Stimulated activated CD4-positive, alpha-beta T cell treated with anti-CD3 and anti-CD28 coated beads, Interleukin-12 subunit alpha, Interleukin-12 subunit beta, amount 100 ng/mL, for 24 hours (primary cell): ENCODE measurements around the gene ITPR2.
A peak's percentile ranks its signal among the peaks of the same experiment; 100 is the strongest.
"Not testable (repeated sequence)": the region's sequence is repeated elsewhere in the genome, so short reads cannot be mapped to it uniquely, and the experiment has no call there.

ENCODE experiments used
- DNase-seq, 2 experiments: peaks; one replicate each; pipeline ENCODE4 v3.0.0-alpha.2; 2020; ENCODE audit warnings: low read depth in 2 of 2

Gene ITPR2

DNA sequence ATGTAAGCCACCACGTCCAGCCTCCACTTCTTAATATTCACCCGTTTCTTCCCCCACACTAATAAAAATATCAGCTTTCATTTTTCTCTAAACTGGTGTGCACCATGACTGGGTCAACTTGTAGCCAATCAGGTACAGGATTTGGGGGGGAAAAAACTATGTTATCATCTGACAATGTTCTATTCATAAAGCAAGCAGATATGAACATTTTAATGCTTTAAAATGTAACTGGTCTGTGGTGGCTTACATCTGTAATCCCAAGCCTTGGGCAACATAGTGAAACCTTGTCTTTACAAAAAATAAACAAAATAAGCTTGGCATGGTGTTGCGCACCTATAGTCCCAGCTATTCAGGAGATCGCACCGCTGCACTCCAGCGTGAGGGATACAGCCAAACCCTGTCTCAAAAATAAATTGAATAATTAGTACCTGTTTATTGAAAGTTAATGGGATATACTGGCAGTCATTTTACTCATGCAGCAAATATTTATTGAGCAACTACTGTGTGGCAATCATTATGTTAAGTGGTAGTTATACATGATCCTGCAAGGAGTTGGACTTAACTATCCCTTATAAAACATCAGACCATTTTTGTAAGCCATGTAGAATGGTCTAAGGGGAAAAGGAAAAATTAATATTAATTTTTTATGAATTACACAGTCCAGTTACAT is 15.3 kb upstream of the ITPR2 start:
- no peak for DNase-seq

DNA sequence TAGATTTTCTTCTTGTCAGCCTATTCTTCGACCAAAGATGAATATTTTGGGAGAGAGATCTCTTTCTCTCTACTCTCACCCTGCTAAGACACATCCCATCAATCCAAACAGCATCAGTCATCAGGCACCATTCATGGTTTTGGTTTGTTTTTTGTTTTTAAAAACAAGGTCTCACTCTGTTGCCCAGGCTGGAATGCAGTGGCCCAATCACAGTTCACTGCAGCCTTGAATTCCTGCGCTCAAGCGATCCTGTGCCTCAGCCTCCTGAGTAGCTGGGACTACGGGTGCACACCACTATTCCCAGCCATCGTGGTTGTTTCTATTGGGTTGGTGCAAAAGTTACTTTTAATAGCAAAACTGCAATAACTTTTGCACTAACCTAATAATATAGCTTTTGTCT is 14.4 kb upstream of the ITPR2 start:
- DNase-seq: no peak

DNA sequence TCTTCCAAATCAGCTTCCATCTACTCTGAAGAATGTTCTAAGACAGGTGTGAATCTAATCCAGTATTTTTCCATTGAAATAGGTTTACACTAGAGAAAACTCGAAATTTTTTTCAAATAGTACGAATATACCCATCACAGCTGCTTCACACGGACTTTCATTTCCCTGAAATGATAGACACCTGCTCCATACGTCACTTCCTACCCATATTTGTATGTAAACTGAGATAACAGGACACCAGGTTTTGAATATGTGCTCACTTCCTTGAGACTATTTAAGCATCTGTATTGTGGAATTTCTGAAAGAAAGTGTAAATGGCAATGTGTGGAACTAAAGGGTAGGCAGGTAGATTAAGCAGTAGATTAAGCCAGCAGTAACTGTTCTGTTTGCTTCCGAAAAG is 13.4 kb upstream of the ITPR2 start:
- no peak for DNase-seq

DNA sequence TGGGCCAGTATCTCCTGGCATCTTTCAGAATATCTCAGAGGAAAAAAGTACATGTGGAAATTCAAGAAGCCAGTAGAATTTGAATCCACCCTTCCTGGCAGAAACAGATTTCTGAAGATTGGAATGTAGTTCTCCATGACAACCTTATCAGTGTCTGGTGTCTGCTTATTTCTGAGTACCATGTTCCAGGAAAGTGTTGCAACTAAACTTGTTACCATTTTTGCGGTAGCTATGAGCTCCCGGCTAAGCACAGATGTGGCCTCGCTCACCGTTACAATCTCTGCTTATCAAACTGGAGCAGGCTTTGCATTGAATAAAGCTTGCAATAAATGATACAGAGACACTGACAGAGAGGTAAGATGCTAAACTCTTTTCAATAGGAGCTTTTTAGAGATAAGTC is 13.0 kb upstream of the ITPR2 start:
- no peak for DNase-seq

DNA sequence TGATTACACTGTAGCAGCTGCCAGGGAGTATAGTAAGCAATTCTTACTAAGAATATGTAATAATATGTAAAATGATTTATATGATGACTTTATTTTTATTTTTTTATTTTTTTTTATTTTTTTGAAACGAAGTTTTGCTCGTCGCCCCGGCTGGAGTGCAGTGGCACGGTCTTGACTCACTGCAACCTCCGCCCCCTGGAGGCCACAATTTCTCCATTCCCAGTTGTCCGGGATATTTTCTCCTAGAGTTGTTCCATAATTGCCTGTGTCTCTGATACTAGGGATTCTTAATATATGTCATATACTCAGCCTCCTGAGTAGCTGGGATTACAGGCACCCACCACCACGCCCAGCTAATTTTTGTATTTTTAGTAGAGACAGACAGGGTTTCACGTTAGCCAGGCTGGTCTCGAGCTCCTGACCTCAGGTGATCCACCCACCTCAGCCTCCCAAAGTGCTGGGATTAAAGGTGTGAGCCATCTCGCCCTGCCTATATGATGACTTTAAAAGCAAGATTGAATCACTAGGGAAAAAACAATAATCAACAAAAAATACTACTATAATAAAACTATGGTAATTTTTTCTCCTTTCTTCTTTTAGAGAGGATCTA is 12.2 kb upstream of the ITPR2 start:
- DNase-seq: no peak

DNA sequence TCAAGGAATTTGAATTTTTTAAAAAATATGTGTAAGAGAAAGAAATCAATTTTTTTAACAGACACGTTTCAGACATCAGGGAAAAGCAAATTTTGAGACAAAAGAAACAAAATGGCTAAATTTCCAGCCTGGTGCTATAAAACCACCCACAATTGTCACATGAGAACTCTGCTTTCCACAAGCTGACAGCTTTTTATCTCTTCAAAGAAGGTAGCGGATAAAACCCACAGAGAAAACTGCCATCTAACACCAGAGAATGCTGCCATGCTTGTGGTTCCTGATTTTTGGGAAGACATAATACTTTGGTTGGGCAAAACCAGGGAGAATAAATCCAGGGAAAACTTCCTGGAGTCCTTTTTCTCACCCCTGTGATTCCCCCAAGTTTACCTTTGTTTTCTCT is 10.3 kb upstream of the ITPR2 start:
- no peak for DNase-seq

DNA sequence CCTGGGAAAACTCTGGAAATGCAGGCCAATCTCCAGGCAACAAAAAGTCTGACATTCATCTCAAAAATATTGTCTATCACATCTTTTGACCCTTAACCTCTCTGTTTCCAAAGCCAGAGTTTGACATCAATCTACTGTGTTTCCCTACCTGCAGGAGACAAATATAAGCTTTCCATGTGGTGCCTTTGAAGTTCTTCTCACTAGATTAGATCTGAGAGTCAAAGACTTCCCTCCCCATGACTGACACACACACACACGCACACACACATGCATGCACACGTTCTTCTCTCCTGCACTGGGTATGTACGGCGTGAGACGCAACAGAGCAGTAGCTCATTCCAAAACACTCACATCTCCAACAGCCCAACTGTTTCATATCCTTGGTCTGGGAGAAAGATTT is 8.1 kb upstream of the ITPR2 start:
- no peak for DNase-seq

DNA sequence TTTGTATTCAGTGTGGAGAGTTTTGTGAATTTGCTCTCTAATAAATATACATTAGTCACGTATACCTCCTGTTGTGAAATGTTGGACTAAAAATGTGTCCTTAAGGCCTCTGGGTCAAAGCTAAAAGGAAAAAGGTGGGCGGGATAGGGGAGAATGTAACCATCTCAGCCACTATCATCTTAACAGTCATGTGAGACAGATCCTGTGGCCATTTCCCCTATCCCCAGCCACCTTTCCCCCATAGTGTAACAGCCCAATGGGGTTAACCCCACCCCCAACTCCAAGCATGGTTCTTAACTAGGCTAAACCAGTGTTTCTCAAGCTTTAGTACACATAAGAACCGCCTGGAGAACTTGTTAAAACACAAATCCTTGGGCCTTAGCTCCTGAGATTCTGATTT is 6.5 kb upstream of the ITPR2 start:
- DNase-seq: no peak

DNA sequence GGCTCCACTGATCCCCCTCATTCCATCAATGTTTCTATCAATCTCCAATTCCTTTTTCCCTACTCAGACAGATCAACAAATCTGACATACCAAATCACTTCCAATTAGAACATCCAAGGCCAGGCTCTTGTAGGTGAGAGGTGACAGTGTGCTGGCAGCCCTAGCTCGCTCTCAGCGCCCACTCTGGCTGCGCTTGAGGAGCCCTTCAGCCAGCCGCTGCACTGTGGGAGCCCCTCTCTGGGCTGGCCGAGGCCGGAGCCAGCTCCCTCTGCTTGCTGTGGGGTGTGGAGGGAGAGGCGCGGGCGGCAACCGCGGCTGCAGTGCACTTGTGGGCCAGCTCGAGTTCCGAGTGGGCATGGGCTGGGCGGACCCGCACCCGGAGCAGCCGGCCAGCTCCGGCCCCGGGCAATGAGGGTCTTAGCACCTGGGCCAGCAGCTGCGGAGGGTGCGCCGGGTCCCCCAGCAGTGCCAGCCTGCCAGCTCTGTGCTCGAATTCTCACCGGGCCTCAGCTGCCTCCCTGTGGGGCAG is 6.0 kb upstream of the ITPR2 start:
- no peak for DNase-seq

DNA sequence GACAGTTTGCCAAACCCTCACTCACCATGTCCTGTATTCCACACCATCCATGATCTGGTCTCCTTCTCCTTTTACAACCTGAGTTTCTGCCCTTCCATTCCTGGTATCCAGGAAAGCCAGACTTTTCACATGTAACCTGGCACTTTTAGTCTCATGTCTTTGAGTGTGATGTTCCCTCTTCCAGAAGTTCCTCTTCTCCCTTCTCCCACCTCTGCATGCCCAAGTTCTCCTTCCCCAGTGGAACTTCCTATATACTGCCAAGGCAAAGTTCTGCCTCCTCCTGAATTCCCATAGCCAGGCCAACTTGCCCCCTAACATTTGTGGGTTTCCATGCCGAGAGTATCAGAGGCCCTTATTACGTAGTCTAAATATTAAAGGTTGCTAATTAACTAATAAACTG is 3.2 kb upstream of the ITPR2 start:
- DNase-seq: no peak

DNA sequence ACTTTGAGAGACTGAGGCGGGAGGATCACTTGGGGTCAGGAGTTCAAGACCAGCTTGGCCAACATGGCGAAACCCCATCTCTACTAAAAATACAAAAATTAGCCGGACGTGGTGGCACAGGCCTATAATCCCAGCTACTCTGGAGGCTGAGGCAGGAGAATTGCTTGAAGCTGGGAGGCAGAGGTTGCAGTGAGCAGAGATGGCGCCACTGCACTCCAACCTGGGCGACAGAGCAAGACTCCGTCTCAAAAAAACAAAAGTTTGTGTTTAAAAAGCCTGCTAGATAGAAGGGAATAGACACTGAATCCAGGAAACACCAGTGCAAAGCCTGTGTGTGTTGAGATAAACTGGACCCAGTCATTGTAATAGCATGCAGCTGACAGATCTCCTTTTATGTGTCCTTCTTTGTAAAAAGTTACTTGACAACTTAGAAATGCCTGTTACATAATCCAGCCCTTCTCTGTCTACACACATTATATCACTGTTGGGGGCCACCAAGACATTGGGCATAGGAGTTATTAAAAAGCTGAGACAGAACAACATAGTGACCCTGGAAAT is 1.6 kb upstream of the ITPR2 start:
- DNase-seq: not testable (repeated sequence)

DNA sequence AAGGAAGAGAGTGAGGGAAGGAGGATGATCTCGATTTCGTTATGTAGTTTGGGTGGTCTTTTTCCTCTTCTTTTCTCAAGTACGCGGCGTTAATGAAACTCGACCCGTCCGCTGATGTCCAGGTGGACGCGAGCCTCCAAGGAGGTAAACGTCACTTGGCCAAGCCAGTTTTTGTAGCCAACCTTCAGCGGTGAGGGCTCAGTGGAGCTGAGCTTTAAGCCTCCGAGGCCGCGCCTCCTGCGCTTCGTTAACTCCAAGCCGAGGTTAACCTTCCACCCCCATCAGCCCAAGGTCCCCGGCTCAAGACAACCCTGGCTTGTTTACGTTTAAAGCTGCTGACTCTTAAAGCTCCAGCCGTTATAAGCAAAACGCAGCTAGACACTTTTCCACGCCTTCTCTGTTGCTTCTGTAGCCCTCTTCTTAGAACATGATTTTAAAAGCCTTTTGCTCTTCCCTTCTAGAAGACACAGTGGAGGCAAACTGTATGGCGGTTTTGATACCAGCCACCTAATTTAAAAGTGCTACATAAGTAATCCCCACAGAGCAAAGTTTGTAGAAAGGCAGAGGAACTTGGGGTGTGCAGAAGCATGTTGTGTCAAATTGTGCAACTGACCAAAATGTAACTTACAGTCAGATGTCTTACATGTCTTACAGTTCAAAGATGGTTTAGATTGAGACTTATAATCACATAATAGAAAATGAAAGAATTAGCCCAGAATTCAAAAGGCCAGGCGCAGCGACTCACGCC is 923 bp upstream of the ITPR2 start:
- DNase-seq: no peak

DNA sequence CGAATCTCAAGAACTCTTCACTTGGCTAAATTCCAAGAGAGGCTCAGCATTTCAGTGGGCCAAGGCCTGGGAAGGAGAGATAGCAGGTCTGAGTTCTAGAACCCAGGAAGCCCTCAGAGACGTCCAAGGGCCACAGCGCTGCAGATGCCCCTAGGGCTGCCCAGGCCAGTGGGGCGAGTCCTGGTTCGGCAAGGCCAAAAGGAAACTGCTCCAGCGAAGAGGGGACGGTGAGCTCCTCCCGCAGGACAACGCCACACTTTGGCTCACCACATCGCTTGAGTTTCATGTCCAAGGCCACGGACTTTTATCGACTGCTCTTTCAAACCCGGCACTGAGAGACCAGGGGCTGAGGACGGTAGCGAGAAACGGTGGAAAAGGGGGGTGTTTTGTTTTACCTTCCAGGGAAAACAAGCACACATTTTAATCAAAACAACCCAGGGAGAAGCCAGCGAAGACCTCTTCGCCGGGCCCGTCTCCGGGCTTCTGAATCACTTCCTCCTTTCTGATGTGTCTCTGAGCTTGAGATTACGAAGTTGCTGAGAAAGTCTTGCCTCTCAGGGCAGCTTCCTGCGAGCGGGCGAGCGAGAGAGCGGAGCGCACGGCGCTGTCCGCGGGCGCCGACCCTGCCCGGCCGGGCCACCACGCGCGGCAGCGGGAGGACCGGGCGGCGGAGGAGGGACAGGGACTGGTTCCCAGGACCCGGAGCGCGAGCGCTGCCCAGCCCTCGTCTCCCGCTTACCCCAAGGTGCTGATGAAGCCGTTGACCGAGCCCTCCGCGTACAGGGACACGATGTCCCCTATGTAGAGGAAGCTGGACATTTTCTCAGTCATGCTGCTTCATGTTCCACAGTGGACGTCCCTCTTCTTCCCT is 808 bp downstream of the ITPR2 start:
- peak; percentile 37 to 45 for DNase-seq

DNA sequence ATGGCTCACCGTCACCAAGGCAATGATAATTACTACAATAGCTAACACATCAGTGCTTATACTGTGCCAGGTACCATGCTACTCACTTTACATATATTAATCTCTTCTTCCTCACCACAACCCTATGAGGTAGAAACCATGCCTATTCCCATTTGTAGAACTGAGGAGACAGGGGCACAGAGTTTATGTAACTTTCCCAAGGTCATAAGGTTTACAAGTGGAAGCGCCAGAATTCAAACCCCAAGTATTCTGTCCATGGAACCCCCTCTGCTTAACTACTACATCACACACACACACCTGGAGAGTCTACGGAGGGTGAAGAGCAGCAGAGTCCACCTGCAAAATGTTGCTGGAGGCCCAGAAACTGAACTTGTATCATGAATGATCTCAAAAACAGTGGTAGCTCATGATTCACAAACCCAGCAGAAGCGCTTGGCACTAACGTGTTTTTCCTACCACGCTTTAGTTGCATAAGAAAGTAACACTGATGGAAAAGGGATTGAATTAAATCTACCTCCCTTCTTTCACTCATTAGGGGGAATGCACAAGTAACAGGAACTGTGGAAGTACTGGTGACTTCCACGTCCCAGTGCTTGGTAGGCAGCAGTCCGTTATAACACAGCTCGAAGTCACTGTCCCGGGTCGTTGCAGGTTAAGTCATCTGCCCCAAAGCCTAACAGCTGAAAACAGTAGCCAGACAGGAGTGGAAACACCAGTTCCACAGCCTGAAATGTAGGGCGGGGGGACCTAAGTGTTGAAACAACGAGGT is 2.0 kb downstream of the ITPR2 start:
- no peak for DNase-seq

DNA sequence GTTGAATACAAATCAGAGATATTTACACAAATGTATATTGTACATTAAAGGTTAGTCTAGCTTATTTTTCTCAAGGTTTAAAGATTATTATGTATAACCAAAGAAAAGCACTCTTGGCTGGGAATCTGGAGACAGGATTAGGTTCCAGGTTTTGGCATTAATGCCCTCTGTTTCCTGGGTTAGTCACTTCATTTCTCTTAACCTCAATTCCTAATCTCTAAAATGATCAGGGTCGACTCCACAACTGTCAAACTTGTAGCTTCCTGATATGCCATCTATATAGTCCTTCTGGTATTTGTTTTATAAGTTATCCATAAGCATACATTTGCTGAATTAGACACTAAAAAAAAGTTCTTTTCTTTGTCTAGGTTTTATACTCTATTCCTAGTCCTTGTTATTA is 2.6 kb downstream of the ITPR2 start:
- DNase-seq: no peak

DNA sequence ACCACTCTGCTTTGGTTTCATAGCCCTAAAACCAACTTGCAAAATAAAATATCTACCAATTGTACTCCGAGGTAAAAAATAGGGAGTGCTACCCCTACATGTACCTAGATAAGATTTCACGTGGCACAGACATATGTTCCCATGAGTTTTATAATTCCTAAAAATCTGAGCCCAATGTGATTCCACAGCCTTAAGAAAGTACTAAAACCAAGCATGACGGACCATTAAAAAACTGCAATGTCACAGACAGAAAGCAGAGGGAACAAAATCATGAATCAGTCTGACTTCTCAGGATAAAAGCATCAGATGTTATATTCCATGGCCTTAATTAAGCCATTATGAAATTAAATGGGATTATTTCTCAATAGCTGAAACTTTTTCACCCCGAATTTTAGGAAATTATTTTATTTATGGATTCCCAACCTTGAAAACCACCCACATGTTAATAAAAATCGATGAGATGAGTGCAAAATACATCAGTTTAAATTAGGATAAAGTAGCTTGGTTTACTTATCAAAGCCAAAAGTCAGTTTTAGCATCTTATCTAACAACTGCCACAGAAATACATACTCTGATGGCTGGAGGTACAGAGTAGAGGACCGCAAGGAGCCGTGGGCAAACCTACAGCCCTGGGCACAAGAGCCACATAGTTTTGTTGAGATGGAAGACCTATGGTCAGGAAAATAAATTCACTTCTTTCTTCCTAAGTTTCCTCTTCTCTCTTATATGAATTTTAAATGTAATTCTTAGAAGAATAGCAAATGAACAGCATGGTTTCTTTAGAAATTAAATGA is 4.5 kb downstream of the ITPR2 start:
- DNase-seq: no peak

DNA sequence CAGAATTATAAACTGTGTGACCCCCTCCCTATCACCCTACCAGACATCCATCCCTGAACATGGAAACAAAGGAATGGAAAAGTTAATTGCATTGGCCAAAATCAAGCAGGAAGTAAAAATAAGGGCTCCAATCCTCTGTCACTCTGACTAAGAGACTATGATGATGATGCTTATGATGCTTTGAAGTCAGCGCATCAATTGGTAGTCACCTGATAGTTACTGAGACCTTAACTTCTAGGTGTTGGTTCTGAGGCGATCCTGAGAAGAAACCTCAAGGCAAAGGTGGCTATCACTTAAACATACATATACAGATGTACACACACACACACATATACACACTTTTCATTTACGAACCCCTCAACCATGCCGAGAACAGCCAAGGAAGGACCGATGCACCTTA is 6.6 kb downstream of the ITPR2 start:
- DNase-seq: no peak

DNA sequence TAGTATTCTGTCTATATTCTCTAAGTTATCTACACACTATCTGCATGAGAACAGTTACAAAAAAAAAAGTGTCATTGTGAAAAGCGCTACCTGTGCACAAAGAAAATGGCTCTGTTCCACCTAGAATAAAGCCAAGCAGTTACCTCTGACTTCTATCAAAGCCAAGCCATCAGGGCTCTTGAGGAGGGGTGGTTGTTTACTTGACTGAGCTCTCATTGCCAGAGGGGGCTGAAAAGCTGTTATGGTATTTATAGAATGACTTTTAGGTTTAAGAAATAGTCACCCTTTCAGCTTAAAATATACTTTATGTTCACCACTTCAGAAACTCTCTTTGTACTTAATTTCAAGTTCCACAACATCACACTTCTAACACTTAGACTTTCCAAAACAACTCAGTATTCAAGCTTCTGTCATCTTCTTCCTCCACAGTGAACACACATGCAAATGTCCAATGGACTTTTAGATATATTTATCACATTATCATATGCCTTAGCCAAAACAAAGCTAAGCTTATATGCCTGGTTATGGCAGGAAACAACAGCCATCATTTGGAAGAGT is 7.5 kb downstream of the ITPR2 start:
- no peak for DNase-seq

DNA sequence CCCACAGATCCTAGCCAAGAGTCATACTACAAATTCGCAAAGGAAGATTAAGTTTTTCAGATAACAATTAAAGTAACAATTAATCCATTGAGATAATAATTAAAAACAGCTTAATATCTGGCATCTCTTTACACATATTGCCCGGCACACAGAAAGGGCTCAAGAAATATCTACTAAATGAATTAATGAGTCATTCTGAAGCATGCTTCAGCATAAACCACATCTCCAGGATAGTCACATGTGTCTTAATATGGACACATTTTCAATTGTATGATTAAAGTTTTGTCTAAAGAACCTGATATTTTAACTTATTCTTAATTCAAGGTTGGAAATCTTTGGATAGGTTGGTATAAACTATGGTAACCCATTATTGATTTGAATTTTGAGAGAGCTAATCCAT is 9.6 kb downstream of the ITPR2 start:
- DNase-seq: no peak

DNA sequence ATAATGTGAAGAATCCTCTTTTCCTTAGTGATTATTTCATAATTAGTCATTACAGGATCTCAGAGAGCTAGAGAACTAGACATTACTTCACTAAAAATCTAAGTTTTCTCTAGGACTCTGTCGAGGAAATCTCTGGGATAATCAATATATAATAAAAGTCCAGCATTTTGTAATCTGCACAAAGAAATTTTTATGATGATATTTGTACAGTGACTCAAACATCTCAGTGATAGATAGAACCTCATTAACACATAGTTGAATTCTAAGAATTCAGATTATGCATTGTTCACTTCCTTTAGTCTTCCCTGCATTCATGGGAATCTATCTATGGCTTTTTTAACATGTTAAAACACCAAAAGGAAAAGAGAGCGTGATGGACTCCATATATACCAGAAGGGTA is 11.0 kb downstream of the ITPR2 start:
- no peak for DNase-seq
